TTC549 (cell line): Measurements from ENCODE around the gene USP7.
"Not testable (repeated sequence)": the region's sequence is repeated elsewhere in the genome, so short reads cannot be mapped to it uniquely, and the experiment has no call there.

ENCODE experiments used
- FAIRE-seq: peaks from 2 replicates; lab custom pipeline; 2012; peaks lifted over from hg19 to GRCh38; lab: Jason Lieb, UNC

Gene USP7

GRCh38 chr16:8877894-8878522 is 85.7 kb downstream of the USP7 start:
- no peak for FAIRE-seq

GRCh38 chr16:8875317-8875716 is 88.4 kb downstream of the USP7 start:
- FAIRE-seq, result not testable (repeated sequence)

GRCh38 chr16:8874388-8874787 is 89.3 kb downstream of the USP7 start:
- FAIRE-seq, result no peak

GRCh38 chr16:8873866-8874195 is 89.9 kb downstream of the USP7 start:
- not testable (repeated sequence) for FAIRE-seq

- FAIRE-seq, result no peak
These were observed 90.5 kb downstream of the USP7 start for GRCh38 chr16:8872967-8873865.

GRCh38 chr16:8872071-8872470 is 91.6 kb downstream of the USP7 start:
- FAIRE-seq, result no peak

- FAIRE-seq, result not testable (repeated sequence)
These were observed 93.8 kb downstream of the USP7 start for GRCh38 chr16:8869988-8870241.

- no peak for FAIRE-seq
These were observed 94.3 kb downstream of the USP7 start for GRCh38 chr16:8869212-8869987.

- no peak for FAIRE-seq
These were observed 95.1 kb downstream of the USP7 start, which contains the start of gene CARHSP1 for GRCh38 chr16:8868416-8869211. CARHSP1 (minus strand) TSS chr16:8869006; CDS start chr16:8859328, 9,678 bp downstream.

GRCh38 chr16:8867932-8868415 is 95.7 kb downstream of the USP7 start:
- FAIRE-seq, result no peak

- no peak for FAIRE-seq
These were observed 96.3 kb downstream of the USP7 start for GRCh38 chr16:8867216-8867931.

- no peak for FAIRE-seq
These were observed 96.9 kb downstream of the USP7 start for GRCh38 chr16:8866884-8867215.

- no peak for FAIRE-seq
These were observed 97.4 kb downstream of the USP7 start for GRCh38 chr16:8866118-8866883.

GRCh38 chr16:8865145-8865882 is 98.4 kb downstream of the USP7 start:
- FAIRE-seq, result no peak

- no peak for FAIRE-seq
These were observed 99.1 kb downstream of the USP7 start for GRCh38 chr16:8864480-8865110.

- FAIRE-seq, result no peak
These were observed 99.9 kb downstream of the USP7 start for GRCh38 chr16:8863594-8864424.

GRCh38 chr16:8862309-8863130 is 101.2 kb downstream of the USP7 start:
- no peak for FAIRE-seq
